HG03520 (cell line): Measurements from ENCODE around the gene ZNF433.
"Not testable (repeated sequence)": the region's sequence is repeated elsewhere in the genome, so short reads cannot be mapped to it uniquely, and the experiment has no call there.

ENCODE experiments used
- ATAC-seq: cut with Tn5 transposase; IDR thresholded peaks from one replicate; pipeline ENCODE4 v1.9.1; 2021; ENCODE audit warnings: mild to moderate bottlenecking, moderate library complexity; ENCODE audit not compliant: unreplicated experiment

Gene ZNF433

DNA sequence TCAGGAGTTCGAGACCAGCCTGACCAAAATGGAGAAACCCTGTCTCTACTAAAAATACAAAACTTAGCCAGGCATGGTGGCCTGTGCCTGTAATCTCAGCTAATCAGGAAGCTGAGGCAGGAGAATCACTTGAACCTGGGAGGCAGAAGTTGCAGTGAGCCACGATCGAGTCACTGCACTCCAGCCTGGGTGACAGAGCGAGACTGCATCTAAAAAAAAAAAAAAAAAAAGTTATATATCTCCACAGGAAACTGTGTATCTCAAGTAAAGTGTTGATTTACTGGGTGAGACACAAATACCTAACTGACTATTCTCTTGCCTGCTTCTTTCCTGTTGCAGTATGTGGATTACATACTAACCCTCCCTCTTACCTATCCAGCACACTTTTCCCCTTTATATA lies 43.6 kb downstream of the ZNF433 start:
- ATAC-seq = not testable (repeated sequence)

DNA sequence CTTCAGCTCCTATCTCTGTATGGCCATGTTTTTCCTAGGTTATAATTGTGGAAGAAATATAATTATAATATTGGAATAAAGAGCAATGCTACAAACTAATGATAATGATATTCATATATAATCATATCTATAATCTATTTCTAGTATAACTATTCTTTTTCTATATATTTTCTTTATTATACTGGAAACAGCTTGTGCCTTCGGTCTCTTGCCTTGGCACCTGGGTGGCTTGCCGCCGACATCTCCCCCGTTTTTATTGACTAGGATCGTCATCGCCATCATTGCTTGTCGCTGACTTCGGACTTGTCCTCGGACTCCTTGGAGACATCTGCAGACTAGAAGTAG lies 46.4 kb downstream of the ZNF433 start:
- no peak for ATAC-seq

- peak; percentile 70 for ATAC-seq
These were observed 47.8 kb downstream of the ZNF433 start for GRCh38 chr19:11987405-11988281.

- no peak for ATAC-seq
These were observed 48.7 kb downstream of the ZNF433 start for GRCh38 chr19:11986754-11987153.

GRCh38 chr19:11984986-11985385 lies 50.5 kb downstream of the ZNF433 start:
- no peak for ATAC-seq

DNA sequence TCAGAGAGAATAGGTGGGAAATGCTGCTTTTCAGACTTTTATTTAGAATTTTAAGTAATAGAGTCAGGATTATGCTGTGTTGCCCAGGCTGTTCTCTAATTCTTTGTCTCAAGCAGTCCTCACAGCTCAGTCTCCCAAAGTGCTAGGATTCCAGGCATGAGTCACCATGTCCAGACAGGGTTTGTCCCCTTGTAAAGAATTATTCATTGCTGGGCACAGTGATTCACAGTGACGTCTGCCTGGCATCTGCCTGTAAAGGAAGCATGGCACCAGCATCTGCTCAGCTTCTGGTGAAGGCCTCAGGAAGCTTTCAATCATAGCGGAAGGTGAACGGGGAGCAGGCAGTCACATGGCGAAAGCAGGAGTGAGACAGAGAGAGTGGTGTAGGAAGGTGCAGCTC lies 53.0 kb downstream of the ZNF433 start:
- ATAC-seq = no peak

GRCh38 chr19:11979527-11979926 lies 56.0 kb downstream of the ZNF433 start:
- no peak for ATAC-seq

DNA sequence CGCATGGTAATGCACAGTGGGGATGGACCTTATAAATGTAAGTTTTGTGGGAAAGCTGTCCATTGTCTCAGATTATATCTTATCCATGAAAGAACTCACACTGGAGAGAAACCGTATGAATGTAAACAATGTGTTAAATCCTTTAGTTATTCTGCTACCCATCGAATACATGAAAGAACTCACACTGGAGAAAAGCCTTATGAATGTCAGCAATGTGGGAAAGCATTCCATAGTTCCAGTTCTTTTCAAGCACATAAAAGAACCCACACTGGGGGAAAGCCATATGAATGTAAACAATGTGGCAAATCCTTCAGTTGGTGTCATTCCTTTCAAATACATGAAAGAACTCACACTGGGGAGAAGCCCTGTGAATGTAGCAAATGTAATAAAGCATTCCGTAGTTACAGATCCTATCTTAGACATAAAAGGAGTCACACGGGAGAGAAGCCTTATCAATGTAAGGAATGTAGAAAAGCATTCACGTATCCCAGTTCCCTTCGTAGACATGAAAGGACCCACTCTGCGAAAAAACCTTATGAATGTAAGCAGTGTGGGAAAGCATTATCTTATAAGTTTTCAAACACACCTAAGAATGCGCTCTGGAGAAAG lies 56.9 kb downstream of the ZNF433 start:
- ATAC-seq = no peak

DNA sequence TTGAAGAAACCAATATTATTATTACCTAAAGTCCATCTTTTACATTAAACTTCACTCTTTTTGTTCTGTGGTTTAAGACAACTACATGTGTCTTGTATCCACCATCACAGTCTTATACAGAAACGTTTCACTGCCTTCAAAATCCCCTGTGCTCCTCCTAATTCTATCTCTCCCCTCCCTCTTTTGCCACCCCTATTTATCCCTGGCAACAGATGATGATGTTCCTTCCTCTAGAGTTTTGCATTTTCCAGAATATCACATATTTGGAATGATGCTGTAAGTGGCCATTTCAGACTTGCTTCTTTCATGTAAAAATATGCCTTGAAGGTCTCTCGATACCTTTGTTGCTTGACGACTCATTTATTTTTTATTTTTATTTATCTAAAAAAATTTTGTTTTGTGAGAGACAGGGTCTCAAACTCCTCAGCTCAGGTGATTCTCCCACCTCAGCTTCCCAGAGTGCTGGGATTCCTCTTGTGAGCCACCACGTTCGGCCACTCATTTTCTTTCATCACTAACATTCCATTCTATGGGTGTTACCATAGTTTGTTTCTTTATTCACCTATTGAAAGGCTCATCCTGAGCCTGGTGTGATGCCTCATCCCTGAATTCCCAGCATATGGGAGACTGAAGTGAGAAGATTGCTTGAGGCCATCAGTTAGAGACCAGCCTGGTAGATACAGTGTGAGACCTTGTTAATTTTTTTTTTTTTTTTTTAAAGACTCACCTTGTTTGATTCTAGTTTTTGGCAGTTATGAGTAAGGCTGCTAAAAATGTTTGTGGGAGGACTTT lies 62.3 kb downstream of the ZNF433 start:
- ATAC-seq = no peak

DNA sequence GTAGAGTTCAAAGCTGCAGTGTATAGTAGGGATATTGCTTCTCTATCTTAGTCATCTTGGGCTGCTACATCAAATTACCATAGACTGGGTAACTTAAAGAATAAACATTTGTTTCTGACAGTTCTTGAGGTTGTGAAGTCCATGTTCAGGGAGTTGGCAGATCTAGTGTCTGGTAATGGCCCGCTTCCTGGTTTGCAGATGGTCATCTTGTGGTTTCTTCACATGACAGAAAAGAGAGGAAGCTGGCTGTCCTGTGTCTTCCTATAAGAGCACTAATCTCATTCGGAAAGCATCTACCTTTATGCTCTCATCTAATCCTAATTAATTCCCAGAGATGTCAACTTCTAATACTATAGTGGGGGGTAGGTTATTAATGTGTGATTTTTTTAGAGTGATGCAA lies 64.4 kb downstream of the ZNF433 start:
- ATAC-seq = no peak

GRCh38 chr19:11970174-11970573 lies 65.3 kb downstream of the ZNF433 start:
- ATAC-seq = no peak

GRCh38 chr19:11964858-11965645 lies 70.4 kb downstream of the ZNF433 start, which contains the start of gene ZNF763:
TSS of gene ZNF763 (plus strand) at chr19:11965040. CDS start at chr19:11965209, 169 bp downstream.
- peak; percentile 83 for ATAC-seq
